ENCODE results near the gene DENND1A. TPM values are rescaled to one million over a fixed set of nuclear protein-coding genes. Genes with fewer than 3 reads are reported as not detected.

Gene DENND1A
- total RNA-seq, 1 donor from 2014 or later = 13.6 TPM

DNA sequence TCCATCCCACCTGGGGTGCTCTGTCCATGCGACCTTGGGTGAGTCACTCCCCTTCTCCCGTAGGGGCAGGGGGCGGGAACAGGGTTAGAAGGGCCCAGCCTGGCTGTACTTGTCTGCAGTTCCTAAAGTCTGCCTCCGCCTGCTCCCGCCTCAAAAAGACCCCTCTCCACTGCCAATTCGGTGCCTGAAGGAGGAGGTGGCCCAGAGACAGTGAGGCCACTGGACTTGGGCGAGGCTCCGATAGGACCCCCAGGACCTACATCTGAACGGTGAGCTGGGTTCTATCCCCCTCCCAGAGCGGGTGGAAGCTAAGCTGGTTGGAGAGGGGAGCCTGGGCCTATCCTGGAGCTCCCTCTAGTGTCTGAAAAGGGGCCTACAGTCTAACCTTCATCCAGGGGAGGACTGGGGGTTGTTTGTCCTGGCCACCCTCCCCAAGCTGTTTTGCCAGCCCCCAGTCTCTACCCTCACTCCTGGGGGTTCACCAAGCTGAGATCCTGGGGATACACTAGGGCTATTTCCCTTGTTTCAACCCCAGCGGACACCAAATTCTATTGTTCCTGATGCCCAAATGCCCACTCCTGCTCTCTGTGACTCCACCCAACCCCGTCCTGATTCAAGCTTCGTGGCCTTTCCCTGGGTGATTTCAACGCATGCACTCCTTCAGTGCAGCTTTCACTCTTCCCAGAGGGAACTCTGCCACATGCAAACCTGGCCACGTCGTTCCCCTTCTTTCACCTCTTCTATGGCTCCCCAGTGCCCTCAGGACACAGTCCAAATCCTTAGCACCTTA, 580.0 kb downstream of the DENND1A start:
- ATAC-seq (peak; percentile 70), DNase-seq (ENCODE audit: missing footprints) (no peak)
- intact Hi-C loops (cut with DNase I) = loop anchor here (5.0 to 10.0 kb wide), 4 partner anchors 85 to 268 kb away; partner anchors contain the start of gene STRBP

DNA sequence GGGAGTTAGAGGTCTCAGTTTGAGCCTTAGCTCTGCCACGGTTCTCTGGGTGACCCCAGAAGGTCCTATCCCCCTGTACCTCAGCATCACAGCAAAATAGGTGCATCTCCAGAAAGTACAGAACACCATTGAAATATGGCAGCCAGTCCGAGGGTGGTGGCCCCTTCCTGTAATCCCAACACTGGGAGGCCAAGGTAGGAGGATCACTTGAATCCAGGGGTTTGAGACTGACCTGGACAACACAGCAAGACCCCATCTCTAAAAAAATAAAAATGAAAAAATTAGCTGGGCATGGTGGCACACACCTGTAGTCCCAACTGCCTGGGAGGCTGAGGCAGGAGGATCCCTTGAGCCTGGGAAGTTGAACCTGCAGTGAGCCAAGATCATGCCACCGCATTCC, 580.9 kb downstream of the DENND1A start:
- DNase-seq (ENCODE audit: missing footprints) (no peak), ATAC-seq (no peak)
- intact Hi-C loops (cut with DNase I) = loop anchor here (10.0 kb wide), 3 partner anchors 84 to 234 kb away; partner anchors contain the start of gene STRBP

DNA sequence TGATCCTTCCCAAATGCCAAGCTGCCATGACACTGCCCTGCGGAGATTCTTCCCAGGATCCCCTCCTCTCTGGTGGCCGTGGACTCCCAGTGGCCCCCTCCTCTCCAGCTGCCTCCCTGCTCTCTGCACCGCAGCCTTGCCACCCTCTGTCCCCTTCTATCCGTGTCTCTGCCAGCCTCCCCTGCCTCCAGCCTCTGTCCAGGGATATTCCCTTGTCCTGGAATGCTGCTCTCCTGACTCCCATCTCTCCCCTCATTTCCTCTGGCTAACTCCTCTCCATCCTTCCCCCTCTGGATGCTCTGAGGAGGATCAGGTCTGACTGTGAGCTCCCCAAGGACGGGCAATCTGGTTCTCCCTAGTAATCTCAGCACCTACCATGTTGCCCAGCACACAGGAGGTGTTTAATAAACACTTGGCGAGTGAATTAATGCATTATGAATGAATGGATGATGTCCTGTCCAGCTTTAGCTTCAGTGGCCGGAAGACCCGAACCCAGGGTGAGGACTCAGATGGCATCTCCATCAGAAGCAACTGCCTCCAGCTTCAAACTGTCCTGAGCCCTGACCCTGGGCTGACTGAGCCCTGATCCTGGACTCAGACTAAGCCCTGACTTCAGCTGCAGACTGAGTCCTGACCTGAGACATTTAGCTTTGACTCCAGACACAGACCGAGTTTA, 581.5 kb downstream of the DENND1A start:
- ATAC-seq (no peak), DNase-seq (ENCODE audit: missing footprints) (no peak)
- intact Hi-C loops (cut with DNase I) = loop anchor here (10.0 kb wide), 3 partner anchors 84 to 234 kb away; partner anchors contain the start of gene STRBP

DNA sequence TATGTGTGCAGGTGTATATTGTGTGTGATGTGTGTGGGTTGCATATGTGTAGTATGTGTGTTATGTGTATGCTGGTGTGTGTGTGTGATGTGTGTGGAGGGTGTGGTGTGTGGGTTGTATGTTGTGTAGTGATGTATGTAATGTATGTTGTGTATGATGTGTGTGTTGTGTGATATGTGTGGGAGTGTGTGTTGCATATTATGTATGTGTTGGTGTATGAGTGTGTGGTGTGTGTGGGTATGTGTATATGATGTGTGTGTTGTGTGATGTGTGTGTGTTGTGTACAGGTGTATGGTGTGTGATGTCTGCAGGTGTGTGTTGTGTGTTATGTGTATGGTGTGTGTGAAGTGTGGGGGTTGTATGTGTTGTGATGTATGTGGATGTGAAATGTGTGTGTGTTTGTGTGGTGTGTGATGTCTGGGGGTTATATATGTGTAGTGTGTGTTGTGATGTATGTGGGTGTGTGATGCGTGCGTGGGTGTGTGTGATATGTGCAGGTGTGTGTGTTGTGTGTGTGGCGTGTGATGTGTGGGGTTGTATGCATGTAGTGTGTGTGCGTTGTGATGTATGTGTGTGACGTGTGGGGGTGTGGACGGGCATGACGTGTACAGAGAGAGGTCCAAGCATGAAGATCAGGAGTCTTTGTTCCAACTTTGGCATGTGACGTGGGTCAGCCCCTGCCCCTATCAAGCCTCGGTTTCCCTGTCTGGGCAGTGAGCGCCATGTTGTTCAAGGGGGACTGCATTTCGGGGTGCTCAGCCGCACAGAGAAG, 582.5 kb downstream of the DENND1A start:
- intact Hi-C loops (cut with DNase I) = loop anchor here (10.0 kb wide), 3 partner anchors 83 to 233 kb away; partner anchors contain the start of gene STRBP
- no peak for ATAC-seq

DNA sequence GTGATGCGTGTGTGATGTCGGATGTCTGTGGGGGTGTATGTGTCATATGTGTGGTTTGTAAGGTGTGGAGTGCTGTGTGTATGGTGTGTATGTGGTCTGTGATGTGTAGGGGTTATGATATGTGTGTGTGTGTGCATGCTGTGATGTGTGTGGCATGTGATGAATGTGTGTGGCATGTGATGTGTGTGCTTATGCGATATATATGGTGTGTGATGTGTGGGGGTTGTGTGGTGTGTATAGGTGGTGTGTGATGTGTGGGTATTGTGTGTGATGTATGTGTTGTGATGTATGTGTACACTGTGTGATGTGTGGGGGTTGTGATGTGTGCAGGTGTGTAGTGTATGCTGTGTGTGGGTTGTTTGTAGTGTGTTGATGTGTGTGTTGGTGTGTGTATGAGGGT, 583.1 kb downstream of the DENND1A start:
- no peak for ATAC-seq
- no peak for DNase-seq (ENCODE audit: missing footprints)
- intact Hi-C loops (cut with DNase I) = loop anchor here (10.0 kb wide), 3 partner anchors 82 to 232 kb away; partner anchors contain the start of gene STRBP

More for the DNA sequence above, 582.5 kb downstream of the DENND1A start:
- no peak for DNase-seq (ENCODE audit: missing footprints)

DNA sequence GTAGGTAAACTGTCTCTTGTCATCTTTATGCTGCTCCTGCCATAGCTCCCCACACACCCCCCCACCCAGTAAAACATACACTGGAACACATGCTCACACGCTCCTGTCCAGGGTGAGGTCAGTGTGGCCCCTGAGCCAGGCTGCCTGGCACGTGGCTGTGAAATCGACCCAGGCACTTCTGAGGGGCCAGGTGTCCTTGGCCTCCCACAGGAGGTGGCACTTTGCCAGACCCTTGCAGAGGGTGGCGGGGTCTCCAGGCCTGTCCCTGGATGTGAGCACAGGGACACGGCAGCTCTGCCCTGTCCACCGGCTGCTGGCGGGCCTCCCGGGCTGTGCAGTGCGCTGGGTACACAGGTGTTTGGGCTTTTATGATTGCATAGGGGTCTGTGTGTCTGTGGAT, 583.9 kb downstream of the DENND1A start:
- no peak for DNase-seq (ENCODE audit: missing footprints)
- intact Hi-C loops (cut with DNase I) = loop anchor here (10.0 kb wide), 3 partner anchors 81 to 231 kb away; partner anchors contain the start of gene STRBP
- no peak for ATAC-seq

DNA sequence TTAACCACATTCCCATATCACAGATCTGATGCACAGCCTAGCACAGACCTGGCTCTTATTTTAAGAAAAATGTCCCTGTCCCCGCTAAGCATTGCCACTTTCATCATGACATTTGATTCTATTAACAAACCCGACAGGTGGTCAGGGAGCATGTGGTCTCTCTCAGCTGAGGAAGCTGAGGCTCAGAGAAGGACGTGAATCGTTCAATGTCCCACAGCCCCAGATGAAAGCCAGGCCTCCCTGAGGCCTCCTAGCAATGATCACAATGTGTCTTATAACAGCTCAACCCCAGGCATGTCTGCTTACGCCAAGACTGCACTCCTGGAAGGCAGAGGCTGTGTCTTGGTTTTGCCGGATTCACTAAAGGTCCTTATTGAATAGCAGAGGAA, 584.4 kb downstream of the DENND1A start:
- ATAC-seq (no peak), DNase-seq (ENCODE audit: missing footprints) (no peak)
- intact Hi-C loops (cut with DNase I) = loop anchor here (10.0 kb wide), 3 partner anchors 81 to 231 kb away; partner anchors contain the start of gene STRBP

DNA sequence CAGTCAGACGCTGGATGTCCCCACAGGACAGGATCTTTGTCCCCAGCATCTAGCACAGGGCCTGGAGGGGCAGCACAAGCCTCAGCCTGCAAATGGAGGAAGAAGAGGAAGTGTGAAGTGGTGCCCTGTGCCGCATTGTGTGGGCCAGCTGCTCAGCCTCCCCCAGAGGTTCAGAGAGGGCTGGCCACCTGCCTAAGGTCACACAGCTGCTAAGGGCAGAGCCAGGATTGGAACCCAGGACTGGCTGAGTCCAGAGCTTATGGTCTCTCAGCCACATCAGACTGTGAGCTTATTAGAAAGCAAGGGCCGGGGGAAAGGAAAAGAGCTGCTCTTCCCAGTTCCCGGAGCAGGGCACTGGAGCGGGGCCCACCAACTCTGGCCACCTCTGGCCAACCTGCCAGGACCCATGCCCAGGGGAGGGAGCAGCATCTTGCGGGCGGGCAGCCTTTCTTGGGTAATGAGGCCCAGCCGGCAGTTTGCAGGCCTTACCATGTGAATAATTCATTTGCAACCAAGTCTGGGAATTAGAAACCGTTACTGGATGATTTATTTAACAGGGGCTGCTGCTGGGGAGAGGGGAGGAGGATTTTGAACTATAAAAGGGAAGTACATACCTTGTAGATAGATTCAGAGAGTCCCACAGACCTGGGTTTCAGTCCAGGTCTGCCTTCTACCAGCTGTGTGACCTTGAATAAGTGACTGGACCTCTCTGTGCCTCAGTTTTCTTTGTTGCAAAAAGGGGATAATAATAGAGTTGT, 585.6 kb downstream of the DENND1A start:
- intact Hi-C loops (cut with DNase I) = loop anchor here (10.0 kb wide), 3 partner anchors 80 to 230 kb away; partner anchors contain the start of gene STRBP
- no peak for ATAC-seq
- DNase-seq (ENCODE audit: missing footprints) = no peak

DNA sequence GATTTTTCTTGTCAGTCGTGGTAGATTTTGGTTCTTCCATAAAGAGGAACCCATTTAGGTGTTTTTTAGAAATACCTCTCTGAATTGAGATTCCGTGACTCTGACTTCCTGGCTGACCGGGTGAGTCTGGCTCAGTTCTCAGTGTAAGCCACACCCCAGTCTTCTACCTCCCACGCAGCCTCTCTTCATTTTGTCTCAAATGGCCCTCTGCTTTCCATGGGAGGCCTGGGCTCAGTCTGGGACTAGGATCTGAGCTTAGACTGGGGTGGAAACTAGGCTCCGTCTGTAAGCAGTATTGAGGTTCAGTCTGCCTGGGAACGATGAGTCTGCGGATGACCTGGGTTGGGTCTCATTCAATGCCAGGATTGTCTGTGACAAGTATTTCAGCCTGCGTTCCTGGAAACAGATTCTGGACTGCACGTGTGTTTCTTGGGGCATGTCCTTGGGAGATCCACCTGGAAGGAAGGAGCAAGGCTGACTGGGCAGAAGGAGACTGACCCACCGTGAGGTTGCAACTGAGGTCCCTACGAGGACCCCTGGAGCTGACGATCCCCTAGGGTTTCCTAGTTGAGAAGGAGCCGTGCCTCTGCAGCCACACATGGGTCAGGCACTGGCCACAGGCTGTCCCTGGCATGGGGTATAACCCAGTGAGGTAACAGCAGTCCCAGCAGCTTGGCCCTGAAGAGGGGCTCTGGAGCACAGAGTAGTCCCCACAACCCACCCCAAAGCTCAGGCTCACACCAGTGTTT, 586.3 kb downstream of the DENND1A start:
- ATAC-seq = no peak
- intact Hi-C loops (cut with DNase I) = loop anchor here (10.0 kb wide), 3 partner anchors 79 to 229 kb away; partner anchors contain the start of gene STRBP
- DNase-seq (ENCODE audit: missing footprints) = no peak

DNA sequence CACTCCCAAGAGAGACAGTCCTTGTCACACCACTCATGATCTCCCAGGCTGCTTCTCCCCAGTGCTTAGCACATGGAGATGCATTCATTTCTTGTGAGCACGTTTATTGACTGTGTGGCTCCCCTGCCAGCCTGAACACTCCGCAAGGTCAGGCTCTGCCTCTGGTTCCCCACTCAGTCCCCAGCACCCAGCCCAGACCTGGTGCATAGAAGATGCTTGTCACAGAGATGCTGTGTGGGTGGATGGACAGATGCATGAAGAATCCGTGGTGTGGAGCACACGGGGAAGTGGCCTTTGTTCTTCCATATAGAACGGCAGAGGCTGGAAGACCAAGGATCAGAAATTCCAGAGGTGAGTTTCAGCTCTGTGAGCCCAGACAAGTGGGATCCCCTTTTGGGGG, 587.7 kb downstream of the DENND1A start:
- DNase-seq (ENCODE audit: missing footprints) (no peak), ATAC-seq (no peak)
- intact Hi-C loops (cut with DNase I) = loop anchor here (10.0 kb wide), 3 partner anchors 77 to 227 kb away; partner anchors contain the start of gene STRBP

DNA sequence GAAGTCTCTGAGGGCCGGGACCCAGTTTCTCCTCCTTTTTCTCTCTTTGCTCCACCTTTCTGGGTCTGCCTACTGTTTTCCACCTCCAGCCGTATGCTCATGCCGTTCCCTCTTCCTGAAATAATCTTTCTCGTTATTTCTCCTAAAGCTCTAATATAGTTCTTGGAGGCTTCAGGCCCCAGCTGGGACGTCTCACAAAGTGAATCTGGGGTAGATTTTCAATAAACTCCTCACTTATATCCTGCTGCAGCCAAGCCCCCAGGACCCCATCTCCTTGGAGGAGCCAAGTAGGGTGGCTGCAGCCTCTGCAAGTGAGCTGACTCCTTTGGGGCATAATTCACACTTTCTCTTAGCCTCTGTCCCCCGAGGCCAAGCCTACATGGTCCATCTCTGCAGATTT, 588.1 kb downstream of the DENND1A start:
- no peak for DNase-seq (ENCODE audit: missing footprints)
- no peak for ATAC-seq
- intact Hi-C loops (cut with DNase I) = loop anchor here (10.0 kb wide), 3 partner anchors 77 to 227 kb away; partner anchors contain the start of gene STRBP

DNA sequence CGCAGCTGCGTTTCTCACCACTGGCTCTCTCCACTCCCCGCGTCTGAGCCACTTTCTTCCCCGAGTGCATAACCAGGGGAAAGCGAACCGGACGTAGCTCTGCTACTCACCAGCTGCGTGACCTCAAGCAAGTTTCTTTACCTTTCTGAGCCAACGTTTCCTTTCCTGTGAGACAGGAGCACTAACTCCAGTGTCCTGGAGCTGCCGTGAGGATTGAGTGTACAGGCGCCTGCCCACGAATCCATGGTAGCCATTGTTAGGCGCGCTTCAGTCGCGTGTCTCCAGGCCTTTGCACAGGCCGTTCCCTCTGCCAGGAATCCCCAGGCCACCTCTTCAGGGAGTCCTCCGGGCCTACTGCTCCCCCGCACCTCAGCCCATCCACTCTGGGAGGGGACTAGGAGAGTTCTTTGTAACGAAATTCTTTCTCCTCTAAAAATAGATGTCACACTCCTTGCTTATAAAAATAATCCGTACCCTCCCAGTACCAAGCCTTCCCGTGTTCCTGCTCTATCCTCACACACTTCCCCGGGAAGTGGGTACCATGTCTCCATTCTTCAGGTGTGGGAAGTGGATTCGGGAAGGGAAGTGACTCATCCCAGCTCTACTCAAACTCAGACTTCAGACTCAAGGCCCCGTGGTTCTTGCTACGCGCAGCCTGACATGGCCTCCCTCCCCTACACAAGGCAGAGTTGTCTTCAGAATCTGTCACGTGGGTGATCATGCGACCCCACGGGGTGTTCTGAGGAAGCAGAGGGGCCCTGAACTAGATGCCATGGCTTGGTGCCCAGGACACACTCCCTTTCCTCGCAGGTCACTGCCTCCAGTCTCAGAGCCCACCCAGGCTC, 590.0 kb downstream of the DENND1A start:
- intact Hi-C loops (cut with DNase I) = loop anchor here (10.0 kb wide), 3 partner anchors 75 to 225 kb away; partner anchors contain the start of gene STRBP
- DNase-seq (ENCODE audit: missing footprints) = peak; percentile 28
- ATAC-seq = peak; percentile 68

DNA sequence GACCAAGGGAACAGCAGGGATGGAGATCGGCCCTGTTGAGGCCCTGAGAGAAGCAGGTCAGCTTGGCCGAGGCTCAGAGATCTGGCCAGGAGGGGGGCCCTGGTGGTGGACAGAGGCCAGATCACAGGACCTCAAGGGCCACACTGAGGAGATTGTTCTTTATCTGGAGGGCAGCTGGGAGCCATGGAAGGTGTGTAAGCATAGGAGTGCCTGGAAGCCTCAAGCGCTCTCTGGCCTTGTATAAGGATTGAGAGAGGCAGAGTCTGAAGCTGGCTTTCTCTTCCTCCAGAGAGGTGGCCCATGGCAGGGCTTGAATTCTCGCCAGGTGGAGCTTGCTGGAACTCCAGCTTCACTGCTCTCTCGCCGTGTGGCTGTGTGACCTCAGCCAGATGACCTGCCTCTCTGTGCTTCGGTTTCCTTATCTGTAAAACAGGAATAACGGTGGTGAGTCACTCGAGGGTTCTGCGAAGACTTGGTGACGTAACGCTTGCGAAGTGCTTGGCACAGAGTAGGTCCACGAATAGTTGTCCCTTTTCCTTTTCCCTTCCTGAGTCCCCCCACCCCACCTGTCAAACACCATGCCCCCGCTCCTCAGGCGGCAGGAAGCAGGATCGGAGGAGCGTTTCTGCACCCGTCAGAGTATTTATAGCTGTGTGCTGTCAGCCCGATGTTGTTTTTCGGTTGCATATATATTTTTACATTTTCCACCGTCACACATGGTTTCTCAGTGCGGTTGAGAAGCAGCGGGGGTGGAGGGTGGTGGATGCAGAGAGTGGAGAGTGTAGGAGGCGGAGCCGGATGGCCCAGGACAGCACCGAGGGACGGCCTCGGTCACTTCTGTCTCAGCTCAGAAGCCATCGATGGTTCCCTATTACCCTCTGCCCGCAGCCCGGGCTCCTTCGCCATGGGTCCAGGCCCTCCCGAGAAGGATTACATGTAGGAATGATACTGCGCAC, 590.9 kb downstream of the DENND1A start:
- ATAC-seq = peak; percentile 71
- peak; percentile 80 for DNase-seq (ENCODE audit: missing footprints)
- intact Hi-C loops (cut with DNase I) = no loop called here

DNA sequence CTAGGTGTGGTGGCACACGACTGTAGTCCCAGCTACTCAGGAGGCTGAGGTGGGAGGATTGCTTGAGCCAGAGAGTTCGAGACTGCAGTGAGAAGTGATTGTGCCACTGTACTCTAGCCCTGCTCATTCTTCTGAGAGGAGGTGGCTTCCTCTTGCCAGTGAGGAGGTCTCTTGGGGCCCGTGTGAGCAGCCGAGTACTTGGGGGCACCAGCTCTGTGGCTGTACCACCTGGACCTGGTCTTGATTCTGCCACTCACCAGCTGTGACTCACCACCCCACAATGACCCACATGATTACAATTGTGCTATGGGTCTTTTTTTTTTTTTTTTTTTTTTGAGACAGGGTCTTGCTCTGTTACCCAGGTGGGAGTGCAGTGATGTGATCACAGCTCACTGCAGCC, 592.0 kb downstream of the DENND1A start:
- ATAC-seq (no peak), DNase-seq (ENCODE audit: missing footprints) (peak; percentile 0)
- intact Hi-C loops (cut with DNase I) = no loop called here

DNA sequence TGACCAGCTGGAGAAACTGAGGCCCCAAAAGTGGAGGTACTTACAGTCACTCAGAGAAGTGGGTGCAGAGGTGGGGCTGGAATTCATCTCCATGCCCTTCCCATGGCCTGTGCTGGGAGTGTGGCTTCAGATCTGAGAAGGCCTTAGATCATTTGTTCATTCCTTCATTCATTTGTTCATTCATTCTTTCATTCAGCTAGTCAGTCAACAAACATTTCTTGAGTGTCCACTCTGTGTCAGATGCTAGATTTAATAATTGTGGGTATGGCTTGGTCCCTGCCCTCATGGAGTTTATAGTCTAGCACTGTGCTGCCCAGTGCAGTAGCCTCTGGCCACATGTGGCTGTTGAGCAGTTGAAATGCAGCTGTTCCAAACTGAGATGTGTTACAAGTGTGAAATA, 593.0 kb downstream of the DENND1A start:
- ATAC-seq = no peak
- intact Hi-C loops (cut with DNase I) = no loop called here
- no peak for DNase-seq (ENCODE audit: missing footprints)
